ENCODE results near the gene ADH6.
"Not testable (repeated sequence)": the region's sequence is repeated elsewhere in the genome, so short reads cannot be mapped to it uniquely, and the experiment has no call there.

ADH6 gene

DNA sequence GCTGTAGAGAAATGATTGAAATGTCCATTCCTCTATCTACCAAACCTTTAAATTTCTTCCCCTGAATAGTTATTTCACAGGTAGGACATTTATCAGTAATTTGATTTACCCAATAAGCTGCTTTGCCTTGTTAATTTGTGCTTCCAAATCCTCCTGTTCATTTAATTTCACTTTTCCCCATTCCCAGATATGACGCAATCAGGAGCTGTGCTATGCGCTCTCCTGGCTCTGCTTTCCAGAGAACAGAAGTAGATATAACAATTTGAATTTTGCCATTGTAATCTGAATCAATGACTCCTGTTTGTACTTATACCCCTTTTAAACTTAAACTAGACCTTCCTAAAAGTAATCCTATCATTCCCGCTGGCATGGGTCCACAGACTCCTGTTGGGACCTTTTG is 29.1 kb downstream of the ADH6 start:
- not testable (repeated sequence) for DNase-seq

DNA sequence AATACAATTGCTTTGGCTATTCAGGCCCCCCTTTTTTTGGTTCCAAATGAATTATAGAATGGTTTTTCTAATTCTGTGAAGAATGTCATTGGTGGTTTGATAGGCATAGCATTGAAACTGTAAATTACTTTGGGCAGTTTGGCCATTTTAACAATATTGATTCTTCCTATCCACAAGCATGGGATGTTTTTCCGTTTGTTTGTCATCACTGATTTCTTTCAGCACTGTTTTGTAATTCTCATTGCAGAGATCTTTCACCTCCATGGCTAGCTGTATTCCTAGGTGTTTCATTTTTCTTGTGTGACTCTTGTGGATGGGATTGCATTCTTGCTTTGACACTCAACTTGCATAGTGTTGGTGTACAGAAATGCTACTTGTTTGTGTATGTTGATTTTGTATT is 33.0 kb downstream of the ADH6 start:
- DNase-seq, result no peak

DNA sequence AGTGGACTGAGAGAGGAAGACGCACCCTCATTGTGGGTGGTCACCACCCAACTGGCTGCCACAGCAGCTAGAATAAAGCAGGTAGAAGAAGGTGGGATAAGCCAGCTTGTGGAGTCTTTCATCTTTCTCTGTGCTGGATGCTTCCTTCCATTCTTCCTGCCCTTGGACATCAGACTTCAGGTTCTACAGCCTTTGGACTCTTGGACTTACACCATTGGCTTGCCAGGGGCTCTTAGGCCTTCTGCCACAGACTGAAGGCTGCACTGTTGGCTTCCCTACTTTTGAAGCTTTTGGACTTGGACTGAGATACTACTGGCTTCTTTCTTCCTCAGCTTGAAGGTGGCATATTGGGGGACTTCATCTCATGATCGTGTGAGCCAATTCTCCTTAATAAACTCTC is 33.5 kb downstream of the ADH6 start:
- DNase-seq, result no peak

DNA sequence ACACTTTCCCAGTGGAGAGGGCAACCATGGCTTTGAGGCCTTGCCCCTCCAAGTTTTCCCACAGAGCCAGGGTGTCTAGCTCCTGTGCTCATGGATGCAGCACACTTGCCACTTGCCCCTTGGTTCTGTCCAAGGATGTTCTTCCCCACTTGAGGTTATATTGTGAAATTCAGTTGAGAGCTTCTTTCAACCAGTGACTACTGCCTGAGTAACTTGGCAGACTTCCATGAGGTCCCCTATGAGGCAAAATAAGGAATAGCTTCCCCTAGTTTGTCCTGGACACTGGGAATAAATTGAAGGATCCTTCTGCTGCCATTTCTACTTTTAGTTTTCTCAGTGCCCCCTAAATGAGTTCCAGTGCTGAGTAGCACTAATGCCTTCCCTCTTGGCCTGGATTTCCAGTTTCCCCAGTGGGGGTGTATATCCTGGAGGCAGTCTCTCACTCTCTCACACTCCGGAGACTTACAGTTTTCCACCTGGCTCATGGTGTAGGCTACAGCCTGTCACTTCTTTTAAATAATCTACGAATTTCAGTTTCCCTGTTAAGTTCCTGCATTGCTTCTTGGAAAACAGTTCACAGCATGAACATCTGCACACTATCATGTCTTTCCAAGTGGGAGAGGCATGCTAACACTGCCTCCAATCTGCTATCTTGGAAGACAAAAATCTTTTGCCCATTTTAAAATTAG is 38.5 kb downstream of the ADH6 start:
- DNase-seq, result no peak

DNA sequence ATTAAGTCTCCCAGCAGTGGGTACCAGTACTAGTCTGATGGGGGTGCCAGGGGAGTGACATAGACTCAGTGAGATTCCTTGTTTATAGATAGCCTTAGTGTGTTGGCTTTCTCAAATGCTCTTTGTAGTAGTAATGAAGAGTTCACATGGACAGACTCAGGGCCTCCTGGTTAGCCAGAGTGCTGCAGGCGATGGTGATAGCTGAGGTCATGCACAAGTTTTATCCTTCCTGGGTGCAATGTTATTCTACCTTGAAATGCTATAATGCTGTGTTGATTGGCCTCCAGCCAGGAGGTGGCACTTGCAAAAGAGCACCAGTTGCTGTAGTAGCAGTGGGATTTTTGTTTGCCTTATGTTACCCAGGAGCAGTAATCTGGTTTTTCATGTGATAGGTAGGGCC is 39.4 kb downstream of the ADH6 start:
- no peak for DNase-seq

DNA sequence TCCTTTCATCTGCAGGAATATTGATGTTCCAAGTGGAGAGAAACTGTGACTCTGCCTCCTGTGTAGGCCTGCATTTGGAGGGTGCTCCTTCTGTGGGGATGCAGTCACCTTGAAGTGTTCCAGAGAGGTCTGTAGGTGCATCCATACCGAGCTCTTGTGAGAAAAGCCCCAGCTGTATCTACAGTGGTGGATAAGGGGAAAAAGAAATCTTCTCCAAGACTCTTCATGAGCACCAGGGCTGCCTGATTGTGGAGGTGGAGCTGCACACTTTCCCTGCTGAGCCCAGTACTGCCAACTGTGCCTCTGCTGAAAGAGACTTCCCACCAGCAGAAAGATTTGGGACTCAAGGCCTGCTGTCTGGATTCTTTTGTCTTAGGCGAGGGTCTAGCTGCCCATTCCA is 39.9 kb downstream of the ADH6 start:
- no peak for DNase-seq

DNA sequence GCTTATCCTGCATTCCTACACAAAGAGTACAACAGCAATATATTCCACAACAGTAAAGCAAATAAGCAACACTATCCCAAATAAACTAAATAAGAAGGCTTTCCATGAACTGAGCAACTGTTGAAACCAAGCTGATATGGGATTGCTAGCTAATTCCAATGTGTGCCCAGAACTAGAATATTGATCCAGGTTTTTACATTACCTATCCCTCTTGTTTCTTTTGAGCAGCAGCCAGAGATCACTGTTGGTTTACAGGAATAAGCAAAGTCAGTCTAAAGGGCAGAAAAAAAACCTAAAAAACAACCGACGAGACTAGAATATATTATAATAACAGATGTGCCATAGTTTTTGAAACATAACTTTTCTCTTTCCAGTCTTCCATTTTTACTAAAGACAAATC is 52.5 kb downstream of the ADH6 start:
- DNase-seq, result no peak

DNA sequence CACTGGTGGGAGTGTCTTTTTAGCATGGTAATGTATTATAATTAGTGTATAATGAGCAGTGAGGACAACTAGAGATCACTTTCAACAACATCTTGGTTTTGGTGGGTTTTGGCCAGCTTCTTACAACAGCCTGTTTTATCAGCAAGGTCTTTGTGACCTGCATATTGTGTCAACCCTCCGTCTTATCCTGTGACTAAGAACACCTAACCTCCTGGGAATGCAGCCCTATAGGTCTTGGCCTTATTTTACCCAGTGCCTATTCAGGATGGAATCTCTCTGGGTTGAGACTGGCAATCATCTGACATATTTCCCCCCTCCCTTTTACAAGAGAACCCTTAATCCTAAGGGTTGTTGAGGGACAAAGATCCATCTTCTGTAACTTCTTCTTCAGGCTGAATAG is 53.1 kb downstream of the ADH6 start:
- DNase-seq, result no peak

DNA sequence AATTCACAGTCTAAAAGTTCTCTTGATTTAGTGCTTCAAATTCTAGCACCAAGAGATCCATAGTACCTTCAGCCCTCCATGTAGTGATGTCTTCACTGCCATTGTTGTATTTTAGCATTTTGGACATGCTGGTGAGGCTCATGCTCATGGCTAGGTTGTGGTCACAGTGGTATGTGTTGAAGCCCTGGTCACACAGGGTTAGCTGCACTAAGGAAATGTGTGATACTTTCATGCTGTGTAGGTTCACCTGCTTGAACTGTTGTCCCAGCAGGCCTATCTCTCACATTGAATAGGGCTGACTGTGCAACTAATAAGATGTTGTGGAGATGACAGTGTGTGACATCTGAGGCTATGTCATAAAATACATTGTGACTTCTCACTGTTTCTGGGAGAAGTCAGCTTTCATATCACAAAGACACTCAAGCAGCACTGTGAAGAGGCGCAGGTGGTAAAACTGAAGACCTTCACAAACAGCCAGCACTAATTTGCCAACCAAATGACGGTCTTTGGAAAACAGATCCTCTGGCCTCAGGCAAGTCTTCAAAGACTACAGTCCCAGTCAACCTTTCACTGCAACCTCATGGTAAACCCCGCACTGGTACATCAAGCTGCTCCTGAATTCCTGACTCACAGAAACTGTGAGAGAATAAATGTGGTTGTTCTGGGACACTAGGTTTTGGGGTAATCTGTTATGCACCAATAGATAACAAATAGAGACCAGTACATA is 57.5 kb downstream of the ADH6 start:
- DNase-seq, result no peak

DNA sequence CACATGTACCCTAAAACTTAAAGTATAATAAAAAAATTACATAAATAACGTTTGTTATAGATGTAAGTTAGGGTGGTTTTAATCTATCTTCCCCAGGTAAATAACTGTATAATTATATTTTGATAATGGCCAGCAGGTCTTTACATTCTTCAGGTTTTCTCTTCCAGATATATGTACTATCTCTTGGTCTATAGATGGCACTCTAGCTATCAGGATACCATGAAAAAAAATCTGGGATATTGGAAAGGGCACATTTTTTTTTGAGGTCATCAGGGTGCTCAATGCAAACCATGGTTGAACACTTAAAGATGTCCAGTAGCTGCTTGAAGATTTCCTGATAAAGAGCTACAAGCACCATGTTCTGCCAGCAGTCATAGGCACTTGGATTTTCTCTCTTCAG is 59.3 kb downstream of the ADH6 start:
- no peak for DNase-seq

DNA sequence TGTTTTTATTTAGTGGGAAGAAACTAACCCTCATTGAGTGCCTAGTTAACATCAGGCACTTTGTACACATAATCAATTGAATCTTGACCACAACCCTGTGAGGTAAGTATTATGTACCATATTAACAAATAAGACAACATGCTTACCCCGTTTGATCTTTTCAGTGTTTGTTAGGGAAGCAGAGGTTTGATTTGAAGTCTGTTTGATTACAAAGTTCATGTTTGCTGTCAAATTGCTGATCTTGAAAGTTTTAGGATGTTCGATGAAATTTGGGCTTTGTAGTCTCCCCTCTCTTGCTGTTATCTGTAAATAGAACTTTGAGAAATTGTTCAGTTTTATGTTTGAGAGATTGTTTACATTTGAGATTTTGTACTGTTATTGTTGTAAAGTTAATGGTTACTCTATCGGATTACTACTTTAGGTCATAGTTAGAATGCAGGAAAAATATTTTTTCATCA is 61.5 kb downstream of the ADH6 start:
- no peak for DNase-seq

DNA sequence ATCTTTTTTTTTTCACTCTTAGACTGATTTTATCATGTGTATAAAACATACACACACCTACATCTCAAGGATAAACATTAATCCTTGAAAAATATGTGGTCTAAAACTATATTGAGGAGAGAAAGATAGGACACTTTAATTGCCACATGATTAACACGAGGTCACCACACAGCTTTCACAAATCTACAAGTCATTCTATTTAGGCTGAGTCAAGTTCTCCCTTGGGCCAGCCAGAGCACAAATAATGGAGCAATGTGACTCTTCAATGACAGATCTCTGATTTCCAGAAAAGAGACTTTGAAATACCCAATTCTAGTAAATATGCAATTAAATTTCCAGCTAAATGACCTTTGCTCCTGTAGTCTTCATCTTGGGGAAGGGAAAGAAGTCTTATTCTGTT is 62.1 kb downstream of the ADH6 start:
- no peak for DNase-seq

DNA sequence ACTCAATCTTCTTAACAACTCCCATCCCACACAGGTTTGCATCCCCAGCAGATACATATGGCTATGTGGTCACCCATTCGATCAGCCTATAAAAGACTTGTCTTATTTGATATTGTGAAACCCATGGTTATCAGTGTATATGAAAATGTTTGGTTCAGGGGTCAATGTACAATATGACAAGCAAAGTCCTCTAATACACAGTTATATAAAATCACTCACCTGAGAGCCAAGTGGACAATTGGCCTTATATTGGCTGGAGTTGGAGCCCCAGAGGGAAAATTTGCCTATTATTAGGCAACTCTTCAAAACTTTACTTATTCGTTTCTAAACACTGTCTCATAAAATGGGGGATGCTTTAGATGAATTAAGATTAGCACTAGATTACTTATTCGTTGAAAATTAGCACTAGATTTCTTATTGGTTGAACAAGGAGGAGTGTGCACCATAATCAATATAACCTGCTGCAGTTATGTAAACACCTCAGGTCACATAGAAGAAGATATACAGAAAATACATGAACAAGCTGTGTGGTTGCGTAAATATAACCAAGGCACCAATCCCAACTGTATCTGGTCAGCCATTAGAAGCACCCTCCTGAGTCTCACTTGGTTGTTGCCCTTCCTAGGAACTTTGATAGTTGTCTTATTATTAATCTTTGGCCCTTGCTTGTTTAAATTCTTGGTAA is 64.2 kb downstream of the ADH6 start:
- DNase-seq, result no peak

Measured in stimulated activated CD4-positive, alpha-beta T cell treated with anti-CD3 and anti-CD28 coated beads, Interleukin-2, amount 100 ng/mL, for 48 hours (primary cell).